Measurements from ENCODE around the gene CDYL2. TPM values are rescaled to one million over a fixed set of nuclear protein-coding genes. Genes with fewer than 3 reads are reported as not detected.

CDYL2 gene
- total RNA-seq, 1 experiment from 2014 or later, result 1.6 TPM

GRCh38 chr16:80594756-80595155 is 209.6 kb downstream of the CDYL2 start:
- no peaks in the 10 kb centered on the region for H3K27me3 ChIP-seq (ENCODE audit: control insufficient read depth, insufficient read depth, low read length)
- no peak overlapping the region for H3K4me3 ChIP-seq (ENCODE audit: insufficient read depth, low read depth, low read length)
- DNase-seq, result no peak
- no peaks in the 10 kb centered on the region for H3K36me3 ChIP-seq (replicated peaks; ENCODE audit: control insufficient read depth, insufficient read depth, low read length)

DNA sequence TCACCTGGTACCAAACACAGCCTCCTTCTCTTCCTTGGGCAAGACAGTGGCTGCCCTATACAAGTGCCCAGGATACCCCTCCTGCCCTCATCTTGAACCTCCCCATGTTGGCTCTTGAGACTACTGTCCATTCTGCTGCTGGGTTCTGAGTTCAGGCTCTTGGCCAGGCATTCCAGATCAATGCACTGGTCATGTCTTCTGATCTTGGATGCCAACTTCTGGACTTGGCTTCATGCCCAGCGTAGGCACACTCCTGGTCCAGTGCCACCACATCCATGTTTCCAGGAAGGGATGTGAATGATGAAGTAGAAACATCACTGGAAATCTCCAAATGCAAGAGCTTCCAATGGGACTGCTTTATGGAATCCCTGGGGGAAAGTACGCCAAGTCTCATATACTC is 212.1 kb downstream of the CDYL2 start:
- no peak for DNase-seq
- H3K36me3 ChIP-seq (replicated peaks; ENCODE audit: control insufficient read depth, insufficient read depth, low read length), result no peaks in the 10 kb centered on the region
- H3K4me3 ChIP-seq (ENCODE audit: insufficient read depth, low read depth, low read length), result no peak overlapping the region
- no peaks in the 10 kb centered on the region for H3K27me3 ChIP-seq (ENCODE audit: control insufficient read depth, insufficient read depth, low read length)

DNA sequence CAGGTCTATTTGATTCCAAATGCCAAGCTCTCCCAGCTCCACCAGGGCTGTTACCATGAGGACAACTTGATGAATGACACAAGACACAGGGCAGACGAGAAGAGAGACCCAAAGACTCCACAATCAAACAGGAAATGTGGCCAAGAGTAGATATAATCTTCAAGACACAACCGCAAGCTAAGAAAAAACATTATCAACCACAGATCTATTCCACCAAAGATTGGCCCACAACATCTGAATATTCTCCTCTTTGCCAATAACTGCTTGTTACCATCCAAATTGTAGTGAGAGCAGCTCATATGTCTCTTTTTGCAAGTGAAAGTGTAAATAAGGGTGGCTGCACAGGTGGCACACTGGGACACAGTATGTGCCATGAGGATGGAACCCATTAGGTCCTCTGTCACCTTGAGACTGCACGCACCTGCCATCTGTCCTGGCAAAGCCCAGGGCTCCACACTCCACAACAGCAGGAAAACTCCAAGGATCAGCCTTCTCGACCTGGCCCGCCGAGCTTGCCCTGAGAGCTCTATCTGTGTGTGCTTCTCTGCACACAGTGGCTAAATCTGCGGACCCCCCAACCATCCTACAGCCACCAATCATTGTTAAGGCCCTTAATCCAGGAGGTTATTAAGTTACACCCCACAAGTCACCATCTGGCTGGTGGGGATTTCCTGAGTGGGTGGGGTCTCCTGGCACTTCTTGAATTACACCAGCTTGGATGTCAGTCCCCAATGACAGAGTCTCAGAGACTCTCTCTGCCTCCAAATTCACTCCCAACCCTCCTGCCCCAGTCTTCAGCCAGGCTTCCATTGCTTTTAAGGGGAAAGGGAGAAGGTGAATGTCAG is 213.1 kb downstream of the CDYL2 start:
- no peak overlapping the region for H3K4me3 ChIP-seq (ENCODE audit: insufficient read depth, low read depth, low read length)
- H3K27me3 ChIP-seq (ENCODE audit: control insufficient read depth, insufficient read depth, low read length), result no peaks in the 10 kb centered on the region
- DNase-seq, result no peak
- no peaks in the 10 kb centered on the region for H3K36me3 ChIP-seq (replicated peaks; ENCODE audit: control insufficient read depth, insufficient read depth, low read length)

DNA sequence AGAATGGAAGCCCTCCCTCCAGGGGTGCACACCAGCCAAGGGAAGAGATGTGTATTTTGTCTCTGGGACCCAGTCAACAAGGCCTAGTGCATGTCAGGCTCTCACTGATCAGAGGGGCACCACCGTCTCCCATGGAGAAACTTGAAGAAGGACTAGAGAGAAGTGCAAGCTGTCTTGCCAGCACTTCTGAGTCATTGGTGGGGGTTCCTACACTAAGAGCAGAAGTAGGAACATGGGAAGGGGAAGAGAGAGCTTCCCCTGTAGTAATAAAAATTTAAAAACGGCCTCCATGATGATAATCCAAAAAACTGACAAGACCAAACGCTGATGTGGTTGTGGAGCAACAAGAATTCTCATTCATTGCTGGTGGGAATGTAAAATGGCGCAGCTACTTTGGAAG is 217.3 kb downstream of the CDYL2 start:
- H3K4me3 ChIP-seq (ENCODE audit: insufficient read depth, low read depth, low read length), result no peak overlapping the region
- no peaks in the 10 kb centered on the region for H3K27me3 ChIP-seq (ENCODE audit: control insufficient read depth, insufficient read depth, low read length)
- H3K36me3 ChIP-seq (replicated peaks; ENCODE audit: control insufficient read depth, insufficient read depth, low read length), result no peaks in the 10 kb centered on the region
- no peak for DNase-seq

GRCh38 chr16:80586476-80586875 is 217.9 kb downstream of the CDYL2 start:
- Histone ChIP-seq H3K4me3 (ENCODE audit: insufficient read depth, low read depth, low read length) (no peak overlapping the region), H3K27me3 (ENCODE audit: control insufficient read depth, insufficient read depth, low read length) (no peaks in the 10 kb centered on the region), H3K36me3 (replicated peaks; ENCODE audit: control insufficient read depth, insufficient read depth, low read length) (no peaks in the 10 kb centered on the region)
- DNase-seq, result no peak

DNA sequence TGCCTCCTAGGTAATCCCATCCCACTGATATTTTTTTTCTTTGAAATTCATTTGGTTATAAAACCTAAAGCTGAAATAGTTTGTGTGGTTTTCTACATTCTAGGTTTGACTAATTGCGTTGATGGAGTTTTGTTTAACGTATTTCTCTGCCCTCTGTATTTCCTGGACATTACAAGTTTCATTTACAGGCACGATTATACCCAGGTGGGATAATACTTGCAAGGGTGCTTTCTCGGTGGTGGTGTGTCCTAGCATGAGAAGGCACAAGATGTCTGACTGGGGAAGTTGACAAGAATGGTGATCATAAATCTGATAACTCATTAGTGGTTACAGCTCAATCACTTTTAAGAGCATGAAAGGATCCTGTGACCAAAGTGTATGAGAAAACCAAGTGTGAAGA is 218.6 kb downstream of the CDYL2 start:
- Histone ChIP-seq H3K36me3 (replicated peaks; ENCODE audit: control insufficient read depth, insufficient read depth, low read length) (no peaks in the 10 kb centered on the region), H3K27me3 (ENCODE audit: control insufficient read depth, insufficient read depth, low read length) (no peaks in the 10 kb centered on the region), H3K4me3 (ENCODE audit: insufficient read depth, low read depth, low read length) (no peak overlapping the region)
- no peak for DNase-seq

GRCh38 chr16:80583466-80583865 is 220.9 kb downstream of the CDYL2 start:
- Histone ChIP-seq H3K4me3 (ENCODE audit: insufficient read depth, low read depth, low read length) (no peak overlapping the region), H3K36me3 (replicated peaks; ENCODE audit: control insufficient read depth, insufficient read depth, low read length) (no peaks in the 10 kb centered on the region), H3K27me3 (ENCODE audit: control insufficient read depth, insufficient read depth, low read length) (no peaks in the 10 kb centered on the region)
- no peak for DNase-seq

DNA sequence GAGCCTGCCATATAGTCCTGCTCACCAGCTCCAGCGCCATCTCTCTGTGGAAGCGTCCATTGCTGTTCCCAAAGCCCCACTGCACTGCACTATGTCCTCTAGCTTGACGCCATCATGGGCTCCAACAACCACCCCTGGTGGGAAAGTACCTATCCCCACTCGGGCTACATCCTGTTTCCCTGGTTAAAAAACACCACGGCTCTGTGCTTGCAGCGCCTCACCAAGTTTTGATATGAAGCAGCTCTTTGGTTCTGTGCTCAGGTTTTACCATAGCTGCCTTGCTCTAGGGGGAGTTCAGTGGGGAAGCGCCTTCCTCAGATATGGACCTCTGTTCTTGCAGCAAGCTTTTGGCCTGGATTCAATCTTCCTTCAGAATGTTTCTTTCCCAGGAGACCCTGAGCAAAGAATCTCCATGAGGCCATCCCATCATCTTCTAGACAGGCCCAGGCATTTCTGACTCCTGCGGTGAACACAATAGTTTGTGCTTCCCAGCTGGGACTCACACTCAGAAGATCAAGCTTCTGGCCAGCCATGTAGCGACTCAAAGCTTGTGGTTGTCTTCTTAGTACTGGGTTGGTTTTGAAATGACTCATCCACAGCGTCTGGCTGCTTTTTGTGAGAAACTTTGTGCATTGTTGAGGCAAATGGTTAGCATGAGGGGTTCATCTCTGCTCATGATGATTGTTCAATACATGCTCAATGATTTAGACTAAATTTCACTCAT is 224.1 kb downstream of the CDYL2 start:
- no peak for DNase-seq

DNA sequence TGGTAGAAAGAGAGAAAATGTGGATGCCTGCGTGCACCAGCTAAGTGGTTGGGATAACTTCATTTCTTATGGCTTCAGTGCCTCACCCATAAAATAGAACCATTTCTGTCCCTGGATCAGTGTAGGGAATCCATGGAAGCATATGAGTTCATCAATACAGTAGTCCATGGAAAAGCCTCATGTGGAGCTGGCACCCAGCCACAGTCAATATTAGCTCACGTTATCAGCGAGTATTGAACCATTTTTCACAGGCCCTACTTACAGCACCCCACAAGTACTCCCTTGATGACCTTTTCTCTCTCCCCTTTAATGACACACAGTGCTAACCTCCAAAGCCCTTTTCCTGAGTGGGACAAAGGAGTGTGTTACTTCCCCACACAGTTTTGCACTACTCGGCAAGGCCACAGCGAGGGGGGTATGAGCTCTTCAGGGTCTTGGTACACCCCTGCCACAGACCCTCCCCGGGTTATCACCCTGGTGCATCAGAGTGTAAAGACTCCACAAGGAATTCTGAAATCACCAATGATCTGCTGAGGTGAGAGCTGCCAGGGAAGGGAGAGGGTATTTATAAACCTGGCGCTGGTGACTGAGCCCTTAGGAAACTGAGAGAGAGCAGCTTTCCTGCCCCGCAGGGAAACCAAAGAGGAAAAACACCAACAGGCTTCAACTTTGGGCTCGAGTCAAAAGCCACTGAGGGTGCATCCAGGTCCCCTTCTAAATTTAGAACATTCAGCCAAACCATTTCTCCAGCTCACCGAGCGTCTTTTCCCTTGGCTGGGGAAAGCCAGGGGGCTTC is 226.7 kb downstream of the CDYL2 start:
- Histone ChIP-seq H3K4me3 (ENCODE audit: insufficient read depth, low read depth, low read length) (no peak overlapping the region), H3K27me3 (ENCODE audit: control insufficient read depth, insufficient read depth, low read length) (no peaks in the 10 kb centered on the region), H3K36me3 (replicated peaks; ENCODE audit: control insufficient read depth, insufficient read depth, low read length) (no peaks in the 10 kb centered on the region)
- no peak for DNase-seq

More for the DNA sequence above, 224.1 kb downstream of the CDYL2 start:
- no peaks in the 10 kb centered on the region for H3K36me3 ChIP-seq (replicated peaks; ENCODE audit: control insufficient read depth, insufficient read depth, low read length)
- H3K27me3 ChIP-seq (ENCODE audit: control insufficient read depth, insufficient read depth, low read length), result no peaks in the 10 kb centered on the region
- H3K4me3 ChIP-seq (ENCODE audit: insufficient read depth, low read depth, low read length), result no peak overlapping the region

DNA sequence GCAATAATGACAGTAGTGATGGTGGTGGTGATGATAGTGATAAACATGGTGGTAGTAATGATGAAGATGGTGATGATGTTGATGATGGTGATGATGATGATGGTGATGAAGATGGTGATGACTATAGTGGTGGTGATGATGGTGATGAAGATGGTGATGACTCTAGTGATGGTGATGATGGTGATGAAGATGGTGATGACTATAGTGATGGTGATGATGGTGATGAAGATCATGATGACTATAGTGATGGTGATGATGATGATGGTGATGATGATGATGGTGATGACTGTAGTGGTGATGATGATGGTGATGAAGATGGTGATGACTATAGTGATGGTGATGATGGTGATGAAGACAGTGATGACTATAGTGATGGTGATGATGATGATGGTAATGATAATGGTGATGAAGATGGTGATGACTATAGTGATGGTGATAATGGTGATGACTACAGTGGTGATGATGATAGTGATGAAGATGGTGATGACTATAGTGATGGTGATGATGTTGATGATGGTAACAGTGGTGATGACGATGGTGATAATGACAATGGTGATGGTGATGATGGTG is 228.0 kb downstream of the CDYL2 start:
- Histone ChIP-seq H3K27me3 (ENCODE audit: control insufficient read depth, insufficient read depth, low read length) (no peaks in the 10 kb centered on the region), H3K4me3 (ENCODE audit: insufficient read depth, low read depth, low read length) (no peak overlapping the region), H3K36me3 (replicated peaks; ENCODE audit: control insufficient read depth, insufficient read depth, low read length) (no peaks in the 10 kb centered on the region)
- no peak for DNase-seq

DNA sequence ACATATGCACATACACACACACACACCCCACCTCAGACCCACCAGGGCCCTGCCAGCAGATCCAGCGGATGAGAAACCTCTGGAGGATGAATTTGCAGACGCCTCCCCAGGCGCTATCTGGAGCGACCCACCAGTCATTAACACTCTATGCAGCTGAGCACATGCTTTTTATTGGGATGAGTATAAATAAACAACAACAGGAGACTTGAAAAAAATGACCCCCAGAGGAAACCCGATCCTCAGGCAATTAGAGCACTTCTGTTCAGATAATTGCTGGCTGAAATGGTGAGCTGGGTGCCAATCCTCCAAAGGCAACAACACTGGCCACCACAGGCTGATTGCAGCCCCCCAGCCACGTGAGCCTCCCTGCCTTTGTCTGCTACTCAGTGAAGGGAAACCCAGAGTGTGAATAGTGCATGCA is 230.7 kb downstream of the CDYL2 start:
- H3K4me3 ChIP-seq (ENCODE audit: insufficient read depth, low read depth, low read length), result no peak overlapping the region
- H3K36me3 ChIP-seq (replicated peaks; ENCODE audit: control insufficient read depth, insufficient read depth, low read length), result no peaks in the 10 kb centered on the region
- H3K27me3 ChIP-seq (ENCODE audit: control insufficient read depth, insufficient read depth, low read length), result no peaks in the 10 kb centered on the region
- DNase-seq, result no peak

DNA sequence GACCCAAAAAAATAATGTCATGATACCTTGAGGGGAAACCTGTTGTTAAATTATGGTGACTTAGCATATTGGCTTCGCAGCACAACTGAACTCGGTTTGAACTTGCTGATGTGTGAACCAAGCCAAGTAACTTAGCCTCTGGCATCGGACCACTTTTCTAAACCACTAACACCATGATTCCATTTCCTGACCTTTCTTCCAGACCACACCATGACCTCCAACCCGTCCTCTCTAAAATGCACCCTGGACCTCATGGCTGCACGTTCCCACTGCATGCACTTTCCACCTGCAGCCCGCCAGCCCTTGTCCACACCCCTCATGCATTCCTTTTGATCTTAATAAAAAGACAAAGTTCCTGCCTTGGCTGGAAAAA is 234.3 kb downstream of the CDYL2 start:
- DNase-seq, result no peak
- no peak overlapping the region for H3K4me3 ChIP-seq (ENCODE audit: insufficient read depth, low read depth, low read length)
- H3K36me3 ChIP-seq (replicated peaks; ENCODE audit: control insufficient read depth, insufficient read depth, low read length), result no peaks in the 10 kb centered on the region
- no peaks in the 10 kb centered on the region for H3K27me3 ChIP-seq (ENCODE audit: control insufficient read depth, insufficient read depth, low read length)

DNA sequence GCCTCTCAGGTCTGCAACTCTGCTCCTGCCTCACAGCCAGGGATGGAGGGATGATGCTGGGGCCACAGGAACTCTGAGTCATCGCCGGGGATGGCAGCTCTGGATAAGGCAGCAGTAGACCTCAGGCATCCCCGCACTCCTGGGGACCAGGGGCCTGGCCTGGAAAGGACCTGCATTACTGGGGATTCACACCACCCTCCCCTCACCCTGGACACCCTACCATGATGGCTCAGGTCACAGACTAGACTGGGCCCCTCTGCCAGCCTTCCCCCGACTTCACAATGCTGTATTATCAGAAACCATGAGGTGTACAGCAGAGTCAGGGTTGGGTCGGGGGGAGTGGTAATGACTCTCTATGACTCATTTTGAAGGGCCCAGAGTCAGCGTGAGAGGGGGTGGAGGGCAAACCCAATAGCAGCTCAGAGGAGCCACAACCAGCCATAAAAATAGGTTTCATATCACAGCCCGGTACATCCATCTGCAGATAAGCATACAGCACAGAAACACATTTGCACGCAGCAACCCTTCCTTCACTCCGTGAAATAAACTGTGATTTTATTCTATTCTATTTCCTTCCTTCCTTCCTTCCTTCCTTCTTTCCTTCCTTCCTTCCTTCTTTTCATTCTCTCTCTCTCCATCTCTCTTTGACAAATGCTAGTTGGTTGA is 234.8 kb downstream of the CDYL2 start:
- DNase-seq, result no peak
- no peaks in the 10 kb centered on the region for H3K27me3 ChIP-seq (ENCODE audit: control insufficient read depth, insufficient read depth, low read length)
- H3K4me3 ChIP-seq (ENCODE audit: insufficient read depth, low read depth, low read length), result no peak overlapping the region
- H3K36me3 ChIP-seq (replicated peaks; ENCODE audit: control insufficient read depth, insufficient read depth, low read length), result no peaks in the 10 kb centered on the region

- Histone ChIP-seq H3K27me3 (ENCODE audit: control insufficient read depth, insufficient read depth, low read length) (no peaks in the 10 kb centered on the region; the same call in 1 of the 2 replicates), H3K4me3 (ENCODE audit: insufficient read depth, low read depth, low read length) (no peak overlapping the region), H3K36me3 (replicated peaks; ENCODE audit: control insufficient read depth, insufficient read depth, low read length) (no peaks in the 10 kb centered on the region)
- DNase-seq, result no peak
These were observed 240.0 kb downstream of the CDYL2 start for GRCh38 chr16:80564394-80564793.

Data from H7 (cell line).